Cerebellar nuclear complex (tissue), 1 donor: ENCODE data around the gene ASPSCR1.

Source experiments
- DNase-seq, 2 experiments: peaks; one replicate each; lab custom pipeline; 2025; lab: John Stamatoyannopoulos, UW

ASPSCR1 gene

GRCh38 chr17:82013341-82013740 is 35.9 kb downstream of the ASPSCR1 start:
- DNase-seq = no peak

DNA sequence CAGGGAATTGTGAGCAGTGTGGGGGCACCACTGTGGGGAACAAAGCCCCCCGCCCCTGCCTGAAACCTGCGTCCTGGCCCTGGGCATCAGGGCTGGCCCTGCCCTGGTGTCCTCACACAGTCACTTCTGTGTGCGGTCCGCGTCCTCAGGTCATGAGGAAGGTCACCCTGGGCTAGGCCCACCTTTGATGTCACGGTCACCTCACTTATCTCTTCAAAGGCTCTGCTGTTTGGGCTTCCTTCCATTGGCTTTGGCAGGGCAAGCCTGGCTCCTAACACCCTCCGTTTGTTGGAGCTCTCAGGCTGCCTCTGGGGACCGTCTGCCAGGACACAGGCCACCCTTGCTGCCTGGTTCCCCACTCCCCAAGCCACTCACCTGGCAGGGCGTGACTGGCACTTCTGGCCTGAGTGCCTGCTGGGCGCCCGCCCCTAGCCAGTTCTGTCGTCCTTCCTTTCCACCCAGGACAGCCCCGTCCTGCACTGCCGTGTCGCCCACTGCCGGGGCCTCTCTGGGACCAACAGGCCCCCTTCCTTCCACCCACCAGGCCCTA is 36.4 kb downstream of the ASPSCR1 start:
- no peak for DNase-seq

- no peak for DNase-seq
These were observed 37.0 kb downstream of the ASPSCR1 start for GRCh38 chr17:82014432-82014831.

GRCh38 chr17:82014971-82015310 is 37.5 kb downstream of the ASPSCR1 start:
- no peak for DNase-seq

DNA sequence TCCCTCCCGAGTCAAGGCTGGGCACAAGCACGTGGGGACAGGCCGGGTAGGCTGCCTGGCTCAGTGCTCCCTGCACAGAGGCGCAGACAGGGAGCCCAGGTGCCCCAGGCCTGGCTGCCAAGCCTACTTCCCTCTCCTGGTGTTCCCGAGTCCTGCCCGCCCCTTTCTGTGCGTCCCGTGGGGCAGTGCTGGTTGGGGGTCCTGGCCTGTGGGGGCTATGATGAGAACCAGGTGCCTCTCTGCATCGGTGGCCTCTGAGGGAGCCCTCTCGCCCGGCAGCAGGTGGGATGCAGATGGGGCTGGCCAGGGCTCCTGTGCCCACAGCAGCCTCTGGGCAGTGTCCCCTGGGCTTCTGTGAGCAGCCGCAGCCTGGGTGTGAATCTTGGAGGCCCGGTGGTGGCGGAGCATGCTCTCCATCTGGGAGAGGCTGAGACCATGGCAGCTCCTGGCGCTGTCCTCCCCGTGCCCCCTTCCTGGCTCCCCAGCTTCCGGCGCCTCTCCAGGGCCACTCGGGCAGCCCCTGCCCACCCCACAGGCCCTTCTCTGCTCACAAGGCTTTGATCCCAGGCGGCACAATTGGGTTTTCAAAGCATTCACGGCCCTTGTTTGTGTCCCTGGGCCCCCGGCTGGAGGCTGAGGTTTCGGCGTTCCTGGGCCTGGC is 38.0 kb downstream of the ASPSCR1 start:
- no peak for DNase-seq

DNA sequence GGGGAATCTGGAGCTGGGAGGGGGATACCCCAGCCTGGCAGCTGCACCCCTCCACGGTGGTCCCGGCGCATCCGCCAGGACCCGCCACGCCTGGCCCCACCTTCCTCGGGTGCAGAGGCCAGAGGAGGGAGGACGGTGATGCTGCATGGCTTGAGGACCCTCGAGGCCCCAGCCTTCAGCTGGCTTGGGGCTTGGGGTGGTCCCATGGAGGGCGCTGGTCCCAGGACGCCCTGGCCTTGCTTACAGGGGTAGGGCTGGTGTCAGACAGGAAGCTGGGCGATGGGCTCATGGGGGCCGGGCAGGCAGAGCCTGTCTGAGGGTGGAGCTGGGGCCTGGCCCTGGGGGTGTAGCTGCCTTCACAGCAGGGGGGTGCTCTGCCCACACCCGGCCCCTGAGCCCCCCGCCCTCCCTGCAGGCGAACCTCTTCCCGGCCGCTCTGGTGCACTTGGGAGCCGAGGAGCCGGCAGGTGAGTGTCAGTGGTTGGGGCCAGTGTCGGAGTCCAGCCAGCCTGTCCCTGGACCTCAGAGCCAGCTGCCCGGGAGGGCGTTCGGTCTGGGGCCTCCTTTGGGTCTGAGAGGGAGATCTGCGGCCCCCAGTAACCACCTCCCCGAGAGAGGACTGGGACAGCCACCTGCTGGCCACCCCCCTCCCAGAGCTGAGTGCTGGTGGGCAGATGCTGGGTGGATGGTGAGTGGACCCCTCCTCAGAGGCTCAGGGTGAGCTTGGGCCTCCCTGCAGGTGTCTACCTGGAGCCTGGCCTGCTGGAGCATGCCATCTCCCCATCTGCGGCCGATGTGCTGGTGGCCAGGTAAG is 38.8 kb downstream of the ASPSCR1 start:
- no peak for DNase-seq

- no peak for DNase-seq
These were observed 39.5 kb downstream of the ASPSCR1 start for GRCh38 chr17:82016875-82017459.

DNA sequence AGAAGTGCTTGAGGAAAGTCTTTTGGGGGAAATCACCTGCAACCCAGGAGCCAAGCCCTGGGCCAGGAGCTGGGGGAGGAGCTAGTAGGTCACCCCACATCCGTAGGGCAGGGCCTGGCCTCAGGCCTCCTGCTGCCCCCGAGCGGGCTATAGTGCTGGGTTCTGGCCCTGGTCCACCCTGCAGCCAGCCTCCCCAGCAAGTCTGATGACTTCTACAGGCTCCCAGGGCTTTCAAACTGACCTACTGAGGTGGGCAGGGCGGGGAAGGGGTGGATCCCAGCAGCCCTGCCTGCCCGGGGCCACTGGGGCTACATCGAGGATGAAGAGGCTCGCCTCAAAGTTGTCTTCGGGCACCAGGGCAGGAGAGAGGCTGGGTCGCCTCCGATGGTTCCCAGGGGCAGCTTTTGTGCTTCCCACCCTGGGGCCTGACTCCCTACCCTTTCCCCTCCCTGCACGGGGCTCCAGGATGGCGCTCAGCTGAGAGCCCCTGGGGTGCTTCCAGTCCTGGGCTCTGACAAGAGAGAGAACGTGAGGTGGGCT is 40.3 kb downstream of the ASPSCR1 start:
- DNase-seq = no peak

GRCh38 chr17:82018152-82018988 is 40.9 kb downstream of the ASPSCR1 start:
- DNase-seq = no peak

DNA sequence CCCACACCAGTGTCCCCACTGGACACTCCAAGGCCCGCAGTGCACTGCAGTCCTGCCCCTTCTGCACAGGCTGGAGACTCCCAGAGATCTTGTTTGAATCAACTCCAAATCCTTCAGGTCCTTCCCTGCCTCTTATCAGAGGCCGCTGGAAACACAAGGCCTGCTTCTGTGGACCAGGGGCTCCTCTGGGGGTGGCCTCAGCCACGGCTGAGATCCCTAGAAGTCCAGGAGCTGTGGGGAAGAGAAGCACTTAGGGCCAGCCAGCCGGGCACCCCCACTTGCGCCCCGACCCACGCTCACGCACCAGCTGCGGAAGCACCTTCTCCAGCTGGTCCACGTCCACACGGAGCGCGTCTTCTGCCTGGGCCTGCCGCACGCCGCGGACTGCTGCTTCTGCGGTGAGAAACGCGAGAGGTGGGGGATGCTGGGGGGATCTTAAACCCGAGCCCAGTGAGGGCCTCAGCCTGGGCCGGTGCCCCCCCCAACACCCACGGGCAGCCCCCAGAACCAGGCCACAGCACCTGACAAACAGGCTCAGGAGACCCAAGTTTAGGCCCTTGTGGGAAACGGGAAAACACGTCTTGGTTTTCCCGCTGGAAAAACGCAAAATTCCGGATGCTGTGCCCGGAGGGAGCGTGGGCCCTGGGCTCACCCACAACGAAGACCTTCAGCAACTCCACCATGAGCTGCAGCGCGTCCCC is 41.7 kb downstream of the ASPSCR1 start:
- no peak for DNase-seq

DNA sequence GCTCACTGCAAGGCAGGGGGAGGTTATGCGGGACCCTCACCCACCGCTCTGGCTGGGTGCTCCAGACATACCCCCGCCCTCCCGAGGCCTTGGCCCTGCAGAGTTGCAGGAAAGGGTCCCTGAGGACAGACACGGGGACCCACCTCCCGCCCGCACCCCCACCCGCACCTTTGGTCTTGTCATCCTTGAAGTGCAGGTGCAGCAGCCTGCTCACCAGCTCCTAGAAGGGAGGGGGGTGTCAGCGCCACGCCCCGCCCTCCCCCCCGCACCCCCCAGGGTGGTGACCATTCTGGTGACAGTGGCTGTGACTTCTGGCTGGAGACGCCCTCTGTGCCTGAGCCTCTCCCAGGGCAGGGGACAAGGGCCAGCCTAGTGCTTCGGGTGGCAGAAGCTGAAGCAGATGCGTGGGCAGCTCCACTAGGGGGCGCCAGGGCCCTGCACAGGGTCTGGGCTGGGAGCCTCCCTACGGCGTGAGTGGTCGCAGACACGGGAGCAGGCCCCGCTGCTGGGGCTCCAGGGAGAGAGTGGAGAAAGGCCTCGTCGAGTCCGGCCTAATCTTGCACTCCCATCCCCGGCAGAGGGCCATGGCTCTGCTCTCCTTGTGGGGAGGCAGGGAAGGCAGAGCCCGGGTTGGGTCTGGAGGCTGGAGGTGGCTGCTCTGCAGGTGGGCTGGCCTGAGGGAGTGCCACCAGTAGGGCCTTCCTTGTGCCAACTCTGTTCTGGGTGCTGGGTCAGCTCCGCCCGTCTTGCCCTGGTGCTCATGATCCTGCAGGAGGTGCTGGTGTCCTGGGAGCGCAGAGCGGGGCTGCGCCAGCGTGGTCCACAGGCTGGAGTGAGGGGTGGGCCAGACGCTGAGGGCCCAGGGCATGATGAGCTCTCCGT is 42.5 kb downstream of the ASPSCR1 start:
- DNase-seq = no peak

- DNase-seq = no peak
These were observed 43.2 kb downstream of the ASPSCR1 start for GRCh38 chr17:82020572-82021106.

DNA sequence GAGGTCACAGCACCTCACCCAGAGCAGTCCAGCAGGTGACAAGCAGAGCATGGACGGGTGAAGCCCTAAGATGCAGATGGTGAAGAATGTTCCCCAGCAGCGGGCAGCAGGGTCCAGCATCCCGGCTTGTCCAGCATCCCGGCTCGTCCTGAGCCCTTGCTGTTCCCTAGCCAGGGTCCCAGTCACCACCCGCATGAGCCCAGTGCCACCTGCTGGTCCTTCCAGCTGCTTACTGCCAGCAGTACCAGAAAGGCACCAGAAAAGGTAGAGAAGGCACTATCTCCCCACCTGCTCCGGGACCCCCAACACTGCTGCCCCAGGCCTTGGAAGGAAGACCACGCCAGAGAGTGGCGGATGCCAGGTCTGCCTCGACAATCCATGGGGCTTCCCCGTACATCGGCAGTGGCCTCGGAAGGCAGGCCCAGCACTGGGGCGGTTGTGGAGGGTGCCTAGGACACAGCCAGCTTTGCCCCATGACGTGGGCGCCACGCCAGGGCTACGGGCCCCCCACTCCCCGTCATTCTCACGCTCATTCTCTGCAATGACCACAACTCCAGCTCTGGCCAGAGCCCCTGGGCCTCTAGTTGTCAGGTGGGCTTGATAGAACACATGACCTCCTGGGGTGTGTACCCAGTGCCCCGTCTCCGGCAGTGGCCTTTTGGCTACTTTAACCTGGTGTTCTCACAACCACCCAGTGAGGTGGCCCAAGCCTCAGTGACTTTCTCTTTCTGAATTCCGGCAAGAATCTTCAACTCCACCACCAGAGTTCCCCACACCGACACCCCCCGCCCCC is 43.9 kb downstream of the ASPSCR1 start:
- DNase-seq = peak in 1 of 2 experiments; percentile 5

DNA sequence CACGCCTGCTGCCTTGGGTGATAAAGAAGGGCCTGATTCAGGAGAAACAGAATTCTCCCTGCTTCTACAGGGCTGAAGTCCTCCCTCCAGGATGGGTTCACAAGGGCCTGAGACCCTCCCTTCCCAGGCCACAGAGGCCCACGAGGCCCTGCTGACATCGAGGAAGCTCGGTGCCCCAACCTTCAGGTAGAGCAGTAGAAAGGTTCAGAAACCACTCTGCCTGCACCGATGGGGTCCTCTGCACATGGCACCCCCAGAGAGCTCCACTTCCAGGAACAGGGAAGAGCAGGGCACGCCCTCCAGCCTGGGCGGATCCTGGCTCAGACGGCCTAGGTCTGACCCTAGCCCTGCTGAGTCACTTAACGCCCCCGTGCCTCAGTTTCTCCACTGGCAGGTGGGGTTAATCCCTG is 44.5 kb downstream of the ASPSCR1 start:
- no peak for DNase-seq

GRCh38 chr17:82022310-82022980 is 45.0 kb downstream of the ASPSCR1 start, which contains the start of gene CENPX:
CENPX (minus strand) TSS chr17:82022878; CDS start chr17:82022861, 17 bp downstream.
- DNase-seq = no peak

DNA sequence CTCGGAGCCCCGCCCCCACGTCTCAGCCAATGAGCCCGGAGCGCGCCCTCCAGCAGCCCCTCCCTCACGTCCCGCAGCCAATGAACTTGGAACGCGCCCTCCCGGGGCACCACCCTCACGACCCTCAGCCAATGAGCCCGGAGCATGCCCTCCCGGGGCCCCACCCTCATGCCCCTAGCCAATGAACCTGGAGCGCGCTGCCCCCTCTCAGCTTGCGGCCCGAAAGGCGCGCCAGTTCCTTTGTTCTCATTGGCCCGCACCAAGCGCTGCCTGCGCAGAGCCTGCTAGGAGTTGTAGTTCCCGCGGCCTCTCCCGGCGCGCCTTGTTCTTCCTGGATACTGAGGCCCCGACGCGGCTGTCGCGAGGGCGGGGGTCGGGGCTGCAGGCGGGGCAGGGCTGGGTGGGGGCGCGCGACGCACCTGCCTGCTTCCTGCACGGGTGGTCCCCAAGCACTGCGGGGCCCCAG is 45.6 kb downstream of the ASPSCR1 start, which contains the start of gene LRRC45:
TSS of gene LRRC45 (plus strand) at position 325 of the 466 bp plus-strand sequence. CDS start 339 bp downstream, outside the sequence.
- DNase-seq = peak; percentile 94 to 99

- no peak for DNase-seq
These were observed 46.2 kb downstream of the ASPSCR1 start for GRCh38 chr17:82023447-82024241.
